HepG2 (cell line): Measurements from ENCODE around the gene PKMYT1. TPM values are rescaled to one million over a fixed set of nuclear protein-coding genes. Genes with fewer than 3 reads are reported as not detected.

Experiments
- AGO2 ChIP-seq: fragments of 200-400 bp; formaldehyde crosslinking; optimal IDR thresholded peaks from 2 replicates; pipeline ENCODE3; 2017; ENCODE audit warnings: mild to moderate bottlenecking, low read depth, low read length, moderate library complexity
- FOXA1 ChIP-seq, 2 experiments: fragments of 450-650 bp in 1 of 2; sonication (generic) in 1 of 2; formaldehyde crosslinking in 1 of 2; IDR thresholded peaks; 2 replicates each; pipeline versions ENCODE4 v1.4.0 to v1.6.1; 2016 to 2020; ENCODE audit warnings: missing genetic modification reagents in 1 of 2
- IRF9 ChIP-seq: sonication (generic); formaldehyde crosslinking; IDR thresholded peaks from 2 replicates; pipeline ENCODE4 v1.8.0; 2022; ENCODE audit warnings: missing genetic modification reagents, mild to moderate bottlenecking, borderline replicate concordance
- ISX ChIP-seq: sonication (generic); formaldehyde crosslinking; conservative IDR thresholded peaks from 2 replicates; pipeline ENCODE4 v1.5.0; 2020; ENCODE audit warnings: missing genetic modification reagents
- MZF1 ChIP-seq: sonication (generic); formaldehyde crosslinking; IDR thresholded peaks from 2 replicates; pipeline ENCODE4 v1.8.1; 2023; ENCODE audit warnings: mild to moderate bottlenecking, missing genetic modification reagents, borderline replicate concordance
- NBN ChIP-seq: fragments of 450-650 bp; conservative IDR thresholded peaks from 2 replicates; pipeline ENCODE4 v1.6.1; 2017
- NFE2L1 ChIP-seq: sonication (generic); formaldehyde crosslinking; IDR thresholded peaks from 2 replicates; pipeline ENCODE4 v1.4.0; 2020; ENCODE audit warnings: missing genetic modification reagents, mild to moderate bottlenecking, borderline replicate concordance
- NR2F2 ChIP-seq: IDR thresholded peaks from 2 replicates; pipeline ENCODE4 v1.6.1; 2012; ENCODE audit warnings: low read depth, inconsistent platforms, borderline replicate concordance
- RARG ChIP-seq: sonication (generic); formaldehyde crosslinking; IDR thresholded peaks from 2 replicates; pipeline ENCODE4 v1.4.0; 2020; ENCODE audit warnings: low read depth, mild to moderate bottlenecking, missing genetic modification reagents
- RFXANK ChIP-seq: IDR thresholded peaks from 2 replicates; pipeline ENCODE4 v1.6.1; 2016
- RFXAP ChIP-seq: sonication (generic); formaldehyde crosslinking; IDR thresholded peaks from 2 replicates; pipeline ENCODE4 v1.4.0; 2020; ENCODE audit warnings: missing genetic modification reagents, borderline replicate concordance
- SALL1 ChIP-seq: sonication (generic); formaldehyde crosslinking; IDR thresholded peaks from 2 replicates; pipeline ENCODE4 v1.8.0; 2022; ENCODE audit warnings: mild to moderate bottlenecking, missing genetic modification reagents
- TBX2 ChIP-seq: sonication (generic); formaldehyde crosslinking; IDR thresholded peaks from 2 replicates; pipeline ENCODE4 v1.5.0; 2020; ENCODE audit warnings: missing genetic modification reagents, mild to moderate bottlenecking, borderline replicate concordance
- TP53 ChIP-seq: sonication (generic); formaldehyde crosslinking; conservative IDR thresholded peaks from 2 replicates; pipeline ENCODE4 v1.4.0; 2020; ENCODE audit warnings: missing genetic modification reagents
- U2AF1 ChIP-seq: fragments of 200-400 bp; formaldehyde crosslinking; optimal IDR thresholded peaks from 2 replicates; pipeline ENCODE3; 2017; ENCODE audit warnings: mild to moderate bottlenecking, low read depth, low read length
- WIZ ChIP-seq: sonication (generic); formaldehyde crosslinking; IDR thresholded peaks from 2 replicates; pipeline ENCODE4 v1.5.1; 2020; ENCODE audit warnings: mild to moderate bottlenecking, missing genetic modification reagents
- ZBED4 ChIP-seq: sonication (generic); formaldehyde crosslinking; IDR thresholded peaks from 2 replicates; pipeline ENCODE4 v1.4.0; 2020; ENCODE audit warnings: missing genetic modification reagents, borderline replicate concordance
- ZNF224 ChIP-seq: sonication (generic); formaldehyde crosslinking; IDR thresholded peaks from 2 replicates; pipeline ENCODE4 v1.5.0; 2020; ENCODE audit warnings: mild to moderate bottlenecking, missing genetic modification reagents
- ZNF232 ChIP-seq: sonication (generic); formaldehyde crosslinking; IDR thresholded peaks from 2 replicates; pipeline ENCODE4 v1.4.0; 2020; ENCODE audit warnings: missing genetic modification reagents, borderline replicate concordance
- ZNF460 ChIP-seq: sonication (generic); formaldehyde crosslinking; IDR thresholded peaks from 2 replicates; pipeline ENCODE4 v1.5.1; 2020; ENCODE audit warnings: missing genetic modification reagents, mild to moderate bottlenecking, borderline replicate concordance
- ZNF543 ChIP-seq: sonication (generic); formaldehyde crosslinking; IDR thresholded peaks from 2 replicates; pipeline ENCODE4 v1.4.0; 2020; ENCODE audit warnings: mild to moderate bottlenecking, missing genetic modification reagents
- ZNF572 ChIP-seq: sonication (generic); formaldehyde crosslinking; IDR thresholded peaks from 2 replicates; pipeline ENCODE4 v1.5.1; 2020; ENCODE audit warnings: mild to moderate bottlenecking, missing genetic modification reagents
- ZNF770 ChIP-seq: sonication (generic); formaldehyde crosslinking; IDR thresholded peaks from 2 replicates; pipeline ENCODE4 v1.5.0; 2020; ENCODE audit warnings: mild to moderate bottlenecking, missing genetic modification reagents
- ZSCAN29 ChIP-seq: sonication (generic); formaldehyde crosslinking; conservative IDR thresholded peaks from 2 replicates; pipeline ENCODE4 v1.4.0; 2020; ENCODE audit warnings: mild to moderate bottlenecking, missing genetic modification reagents
- polyA plus RNA-seq, 8 experiments: library from polyadenylated mRNA; depleted of rRNA in 3 of 8; stranded (reverse) in 7 of 8; unstranded in 1 of 8; fragments of >200 nt; fragmentation: Illumina TruSeq in 4 of 8; extraction: Trizol in 4 of 8; gene quantifications; 2 replicates each; pipeline versions ENCODE4 v1.2.1 to v1.2.3, GENCODE V29; 2011 to 2016; ENCODE audit warnings: low read depth in 4 of 8, missing spikeins in 1 of 8, mixed read lengths in 1 of 8; ENCODE audit not compliant: insufficient read depth in 1 of 8
- total RNA-seq, 5 experiments: library from RNA; depleted of rRNA; stranded (reverse); fragments of >200 nt; fragmentation: Illumina TruSeq; extraction: Trizol; gene quantifications; 2 replicates each; pipeline ENCODE4 v1.2.3, GENCODE V29; 2016; ENCODE audit warnings: low read depth in 1 of 5

The PKMYT1 gene
- total and polyA plus RNA-seq, 2 of the 13 experiments (the other 11 are each of a cell fraction or from before 2014, with no cell fraction given) = 7.0 to 27.8 TPM

GRCh38 chr16:3009568-3010390 lies 29.5 kb upstream of the PKMYT1 start (continued):
- no peak for TF ChIP-seq IRF9
- TF ChIP-seq U2AF1 = no peak
- TF ChIP-seq NFE2L1 (CRISPR knock-in tag) = no peak
- no peak for TF ChIP-seq NR2F2
- TF ChIP-seq WIZ (CRISPR knock-in tag) = no peak
- no peak for TF ChIP-seq MZF1 (CRISPR knock-in tag)
- TF ChIP-seq ZNF770 (CRISPR knock-in tag) = peak; percentile 80
- no peak for TF ChIP-seq ISX (CRISPR knock-in tag)
- TF ChIP-seq NBN = no peak
- no peak for TF ChIP-seq FOXA1 (IDR thresholded peaks at IDR 0.05)
- TF ChIP-seq FOXA1 (CRISPR knock-in tag; IDR thresholded peaks at IDR 0.05) = peak; percentile 50
- TF ChIP-seq ZNF224 = no peak
- TF ChIP-seq ZNF232 (CRISPR knock-in tag) = no peak
- peak; percentile 39; the same call in 1 of the 2 replicates for TF ChIP-seq TBX2 (CRISPR knock-in tag)
- no peak for TF ChIP-seq RARG (CRISPR knock-in tag)
- no peak for TF ChIP-seq RFXAP (CRISPR knock-in tag)
- TF ChIP-seq ZSCAN29 (CRISPR knock-in tag) = no peak
- TF ChIP-seq TP53 (CRISPR knock-in tag) = no peak
- no peak for TF ChIP-seq ZNF460
- no peak for TF ChIP-seq ZBED4 (CRISPR knock-in tag)
- no peak for TF ChIP-seq RFXANK (CRISPR knock-in tag)
- peak; percentile 36 for TF ChIP-seq AGO2
- peak; percentile 56 for TF ChIP-seq SALL1 (CRISPR knock-in tag)
- TF ChIP-seq ZNF572 (CRISPR knock-in tag) = no peak
- no peak for TF ChIP-seq ZNF543 (CRISPR knock-in tag)
